GM12873 (cell line): ENCODE results near the gene LHX1.

Source experiments
- TF ChIP-seq, protein P1 (sequence below): IDR thresholded peaks from 2 replicates; pipeline ENCODE4 v1.5.1; 2012; ENCODE audit warnings: low read depth, mild to moderate bottlenecking, moderate library complexity, low read length, control low read depth; ENCODE audit not compliant: insufficient read depth; ENCODE audit errors: missing control alignments

Gene LHX1

DNA sequence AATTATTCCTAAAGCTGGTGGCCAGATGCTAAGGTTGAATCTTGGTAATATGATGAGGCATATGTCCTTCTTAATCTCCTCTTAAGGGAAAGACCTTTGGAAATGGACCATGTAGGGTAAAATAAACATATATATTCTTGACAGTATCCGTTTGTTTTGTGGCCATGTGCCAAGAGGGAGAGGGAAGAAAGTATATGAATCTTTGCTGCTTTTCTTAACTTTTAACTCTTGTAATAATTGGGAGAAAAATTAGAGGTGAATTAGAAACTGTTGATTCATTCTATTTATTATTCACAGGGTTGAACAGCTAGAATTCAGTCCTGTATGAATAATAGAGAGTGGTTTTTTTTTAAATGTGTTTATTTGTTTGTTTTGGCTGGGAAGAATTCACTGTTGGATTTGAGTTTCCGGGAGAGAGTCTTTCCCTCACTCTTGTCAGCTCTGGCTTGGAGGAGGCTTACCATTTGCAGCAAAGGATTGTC is 43.0 kb downstream of the LHX1 start:
- TF ChIP-seq, protein P1, sequence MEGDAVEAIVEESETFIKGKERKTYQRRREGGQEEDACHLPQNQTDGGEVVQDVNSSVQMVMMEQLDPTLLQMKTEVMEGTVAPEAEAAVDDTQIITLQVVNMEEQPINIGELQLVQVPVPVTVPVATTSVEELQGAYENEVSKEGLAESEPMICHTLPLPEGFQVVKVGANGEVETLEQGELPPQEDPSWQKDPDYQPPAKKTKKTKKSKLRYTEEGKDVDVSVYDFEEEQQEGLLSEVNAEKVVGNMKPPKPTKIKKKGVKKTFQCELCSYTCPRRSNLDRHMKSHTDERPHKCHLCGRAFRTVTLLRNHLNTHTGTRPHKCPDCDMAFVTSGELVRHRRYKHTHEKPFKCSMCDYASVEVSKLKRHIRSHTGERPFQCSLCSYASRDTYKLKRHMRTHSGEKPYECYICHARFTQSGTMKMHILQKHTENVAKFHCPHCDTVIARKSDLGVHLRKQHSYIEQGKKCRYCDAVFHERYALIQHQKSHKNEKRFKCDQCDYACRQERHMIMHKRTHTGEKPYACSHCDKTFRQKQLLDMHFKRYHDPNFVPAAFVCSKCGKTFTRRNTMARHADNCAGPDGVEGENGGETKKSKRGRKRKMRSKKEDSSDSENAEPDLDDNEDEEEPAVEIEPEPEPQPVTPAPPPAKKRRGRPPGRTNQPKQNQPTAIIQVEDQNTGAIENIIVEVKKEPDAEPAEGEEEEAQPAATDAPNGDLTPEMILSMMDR, result no peak

DNA sequence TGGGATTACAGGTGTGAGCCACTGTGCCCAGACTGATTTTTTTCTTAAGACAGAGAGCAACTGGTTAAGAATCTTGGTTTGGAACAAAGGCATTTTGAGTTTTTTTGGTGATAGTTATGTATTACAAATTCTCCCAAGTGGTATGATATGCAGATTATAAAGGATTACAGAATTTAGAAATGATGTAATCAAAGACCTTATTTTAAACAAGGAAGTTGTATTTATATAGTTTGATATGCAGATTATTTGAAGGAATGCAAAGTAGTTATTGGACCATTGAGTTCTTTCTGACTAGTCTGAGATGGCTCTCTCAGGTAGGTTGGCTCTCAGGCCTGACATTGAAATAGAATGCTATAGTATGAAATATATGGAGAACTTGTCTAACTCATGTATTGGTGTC is 46.3 kb downstream of the LHX1 start:
- TF ChIP-seq, protein P1, result no peak

DNA sequence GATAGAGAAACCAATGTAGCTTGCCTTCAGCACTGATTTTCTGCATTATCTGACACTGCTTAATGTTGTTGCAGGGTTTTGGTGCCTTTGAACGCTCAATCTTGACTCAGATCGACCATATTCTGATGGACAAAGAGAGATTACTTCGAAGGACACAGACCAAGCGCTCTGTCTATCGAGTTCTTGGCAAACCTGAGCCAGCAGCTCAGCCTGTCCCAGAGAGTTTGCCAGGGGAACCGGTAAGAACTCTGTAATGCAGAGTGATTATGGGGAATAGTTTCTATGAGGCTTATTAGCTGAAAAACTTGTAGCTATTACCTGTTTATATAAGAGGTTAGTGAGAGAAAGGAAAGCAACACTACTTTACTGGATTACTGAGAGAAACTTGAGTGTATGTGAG is 51.9 kb downstream of the LHX1 start:
- TF ChIP-seq, protein P1, result no peak

DNA sequence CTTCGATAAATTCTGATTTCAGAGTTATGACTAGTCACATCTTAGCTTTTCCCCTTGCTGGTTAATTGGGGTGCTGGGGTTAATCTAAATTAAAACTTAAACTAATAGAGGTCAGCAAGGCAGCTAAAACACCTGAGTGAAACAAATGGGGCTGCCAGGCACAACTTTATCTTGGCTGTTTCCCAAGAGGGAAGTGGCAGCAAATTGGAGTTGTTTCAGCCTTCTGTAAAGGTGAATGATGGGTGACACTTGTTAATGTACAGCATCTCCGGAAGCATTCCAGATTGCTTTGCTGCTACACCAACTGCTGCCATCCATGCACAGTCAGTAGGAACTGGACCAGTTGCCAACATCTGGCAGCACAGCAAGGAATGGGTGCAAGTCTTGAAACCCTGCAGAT is 55.4 kb downstream of the LHX1 start:
- TF ChIP-seq, protein P1, result no peak

DNA sequence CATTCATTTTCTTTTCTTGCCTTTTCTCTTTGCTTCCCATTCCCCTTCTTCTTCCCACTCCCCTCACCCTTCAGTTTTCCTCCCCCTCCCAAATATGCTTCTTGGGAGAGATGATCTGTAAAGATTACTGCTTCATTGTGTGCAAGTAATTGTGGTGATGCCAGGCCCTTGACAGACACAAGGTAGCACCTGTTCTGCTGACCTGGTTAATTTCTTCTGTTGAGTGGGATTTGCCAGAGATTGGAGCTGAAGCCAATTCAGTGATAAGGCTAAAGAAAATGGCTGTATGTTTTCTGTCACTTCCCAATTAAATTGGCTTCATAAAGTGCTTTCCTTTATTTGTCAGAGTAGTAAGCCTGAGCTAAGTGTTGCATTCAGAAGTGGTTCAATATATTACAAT is 56.0 kb downstream of the LHX1 start:
- TF ChIP-seq, protein P1, result no peak
